Progenitor cell of endocrine pancreas (in vitro differentiated cells): ENCODE results near the gene CADM1. TPM values are rescaled to one million over a fixed set of nuclear protein-coding genes. Genes with fewer than 3 reads are reported as not detected.

Source experiments
- DNase-seq: peaks from one replicate; pipeline ENCODE4 v3.0.0; 2021; ENCODE audit warnings: low spot score; ENCODE audit not compliant: unreplicated experiment
- H3K27ac Mint-ChIP-seq: 2 replicates; pipeline ENCODE4 v1.8.0; 2021; ENCODE audit warnings: mild to moderate bottlenecking, moderate library complexity, mixed read lengths
- H3K27me3 Mint-ChIP-seq: 2 replicates; pipeline ENCODE4 v1.8.0; 2021; ENCODE audit warnings: mixed read lengths
- H3K36me3 Mint-ChIP-seq: 2 replicates; pipeline ENCODE4 v1.8.0; 2022; ENCODE audit warnings: mixed read lengths; ENCODE audit not compliant: insufficient read depth
- H3K4me1 Mint-ChIP-seq: 2 replicates; pipeline ENCODE4 v1.8.0; 2021; ENCODE audit warnings: low read depth, mixed read lengths
- H3K4me3 Mint-ChIP-seq: 2 replicates; pipeline ENCODE4 v1.8.0; 2021; ENCODE audit warnings: low read depth, mild to moderate bottlenecking, moderate library complexity, mixed read lengths
- H3K9me3 Mint-ChIP-seq: 2 replicates; pipeline ENCODE4 v1.8.0; 2021; ENCODE audit warnings: low read depth, mixed read lengths
- CTCF ChIP-seq: fragments of 200-600 bp; sonication (generic); IDR thresholded peaks from one replicate; pipeline ENCODE4 v1.5.0; 2021; ENCODE audit warnings: antibody characterized with exemption, mild to moderate bottlenecking; ENCODE audit not compliant: unreplicated experiment
- total RNA-seq: library from RNA; stranded (reverse); gene quantifications from 2 replicates; pipeline ENCODE4 v1.2.1, GENCODE V29; 2021

CADM1 gene
- total RNA-seq, 1 donor from 2014 or later, result 147 TPM

DNA sequence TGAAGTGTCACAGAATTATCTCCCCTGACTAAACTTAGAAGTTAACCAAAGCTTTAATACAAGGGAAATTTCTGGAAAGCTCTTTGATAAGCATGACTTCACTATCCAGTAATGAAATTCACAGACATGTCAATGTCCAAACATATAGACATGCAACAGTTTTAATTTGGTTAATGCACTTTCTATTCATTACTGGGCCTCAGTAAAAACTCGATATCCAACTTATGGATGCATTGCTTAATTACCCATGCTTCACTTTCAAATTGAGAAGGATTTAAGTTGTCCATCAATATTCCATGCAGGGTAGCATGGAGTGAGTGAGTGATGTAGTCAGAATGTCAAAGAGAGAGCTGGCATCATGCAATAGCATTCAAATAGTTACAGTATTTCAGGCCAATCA is 197.5 kb downstream of the CADM1 start:
- Mint-ChIP-seq H3K4me3 (no peak overlapping the region), H3K27me3 (no peaks in the 10 kb centered on the region), H3K4me1 (peaks cover 17% of the 10 kb centered on the region), H3K36me3 (no peaks in the 10 kb centered on the region), H3K9me3 (no peaks in the 10 kb centered on the region), H3K27ac (no peak overlapping the region)
- no peak for DNase-seq
- TF ChIP-seq CTCF, result no peak

DNA sequence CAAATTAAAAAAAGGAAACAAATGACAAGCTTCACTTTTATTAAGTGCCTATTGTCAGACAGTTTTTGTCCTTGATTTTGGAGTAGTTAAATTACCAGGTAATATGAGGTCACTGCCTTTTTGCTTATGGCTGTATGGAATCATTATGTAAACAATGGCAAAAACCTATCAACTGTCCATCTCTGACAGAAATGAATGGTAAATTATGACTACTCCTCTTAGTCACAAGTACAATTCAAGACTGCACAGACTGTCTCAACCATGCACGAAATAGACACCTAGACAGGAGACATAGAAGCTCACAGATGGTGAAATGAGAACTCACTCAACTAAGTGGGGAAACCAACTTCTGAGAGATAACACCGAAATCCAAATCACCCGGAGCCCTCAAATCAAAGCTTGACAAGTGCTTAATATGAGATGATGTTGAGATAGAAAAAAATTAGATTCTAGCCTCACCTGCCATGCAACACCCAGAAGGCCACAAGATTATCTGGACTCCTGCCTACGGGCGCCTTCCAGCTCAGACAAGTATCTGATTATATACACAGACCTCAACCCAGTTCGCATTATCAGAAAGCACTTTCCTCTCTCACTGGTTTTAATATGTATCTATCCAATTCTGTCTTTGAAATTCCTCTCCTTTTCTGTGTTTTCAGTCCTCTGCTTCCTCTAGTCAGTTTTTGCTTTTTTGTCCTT is 199.3 kb downstream of the CADM1 start:
- Mint-ChIP-seq H3K9me3 (no peaks in the 10 kb centered on the region), H3K27me3 (no peaks in the 10 kb centered on the region), H3K4me1 (peaks cover 11% of the 10 kb centered on the region), H3K4me3 (no peak overlapping the region), H3K27ac (peak overlapping the region; percentile 0), H3K36me3 (no peaks in the 10 kb centered on the region)
- TF ChIP-seq CTCF, result no peak
- DNase-seq, result no peak

DNA sequence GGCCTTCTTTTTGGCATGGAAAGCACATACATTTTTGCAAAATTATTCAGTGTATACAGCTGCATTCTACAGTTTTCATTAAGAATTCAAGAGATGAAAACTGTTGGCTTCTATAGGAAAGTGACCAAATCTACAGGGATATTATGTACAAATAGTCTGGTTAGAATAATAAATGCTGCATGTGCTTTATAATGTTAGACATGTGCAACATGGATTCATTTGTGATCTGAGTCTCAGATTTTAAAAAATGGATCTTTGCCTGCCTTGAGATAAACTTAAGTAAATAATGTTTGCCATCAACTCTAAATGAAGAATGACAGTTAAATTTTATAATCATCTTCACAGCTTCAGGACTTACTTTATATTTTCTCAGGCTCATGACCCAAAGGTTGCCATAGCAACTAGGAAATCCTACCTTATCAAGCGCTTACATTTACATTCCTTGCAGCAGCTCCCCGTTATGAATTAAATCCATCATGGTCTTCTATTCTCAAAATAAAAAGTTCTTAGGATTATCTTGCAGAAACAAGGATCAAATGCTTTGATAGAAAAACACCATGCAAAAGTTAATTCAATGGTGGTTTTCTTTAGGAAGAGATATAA is 200.2 kb downstream of the CADM1 start:
- no peaks in the 10 kb centered on the region for H3K27me3 Mint-ChIP-seq
- no peaks in the 10 kb centered on the region for H3K36me3 Mint-ChIP-seq
- H3K27ac Mint-ChIP-seq, result no peak overlapping the region
- H3K4me1 Mint-ChIP-seq, result peaks cover 11% of the 10 kb centered on the region
- DNase-seq, result no peak
- no peak overlapping the region for H3K4me3 Mint-ChIP-seq
- H3K9me3 Mint-ChIP-seq, result no peaks in the 10 kb centered on the region
- TF ChIP-seq CTCF, result no peak

- Mint-ChIP-seq H3K4me3 (no peak overlapping the region), H3K36me3 (no peaks in the 10 kb centered on the region), H3K27ac (peak overlapping the region; percentile 33), H3K27me3 (no peaks in the 10 kb centered on the region), H3K9me3 (no peaks in the 10 kb centered on the region), H3K4me1 (peaks cover 11% of the 10 kb centered on the region)
- no peak for TF ChIP-seq CTCF
- no peak for DNase-seq
Observed at GRCh38 chr11:115302946-115303703, 201.1 kb downstream of the CADM1 start.

DNA sequence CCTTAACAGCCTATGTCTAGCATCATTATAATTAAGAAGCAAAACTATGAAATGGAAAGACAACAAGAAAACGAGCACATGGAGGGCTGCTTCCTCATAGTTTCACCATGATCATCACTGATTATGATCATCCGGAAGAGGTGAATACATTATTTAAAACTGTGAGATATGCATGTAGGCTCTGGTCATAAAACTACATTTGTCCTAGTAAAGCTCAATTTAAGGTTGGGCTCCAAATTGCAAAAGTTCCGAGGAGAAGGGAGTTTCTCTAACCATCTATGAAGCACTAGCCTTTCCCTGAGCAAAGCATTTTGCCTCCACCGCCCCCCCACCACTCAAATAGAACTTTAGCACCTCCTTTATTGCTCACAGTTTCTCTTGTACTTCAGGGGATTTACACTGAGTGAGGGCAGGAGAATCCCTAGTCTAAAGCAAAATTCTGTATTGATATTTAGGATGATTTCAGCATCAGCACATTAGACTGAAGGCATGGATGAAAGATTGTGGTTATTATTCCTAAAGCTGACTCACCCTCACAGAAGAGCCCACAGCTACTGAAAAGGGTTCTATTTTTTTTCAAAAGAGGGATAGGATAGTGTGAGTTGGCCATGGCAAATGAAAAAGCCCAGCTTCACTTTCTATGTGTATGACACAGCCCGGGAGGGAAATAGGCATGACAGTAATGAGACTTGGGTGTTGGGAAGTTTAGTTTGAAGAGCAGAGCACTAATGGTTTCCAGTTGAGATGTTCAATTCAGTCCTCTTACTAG is 203.4 kb downstream of the CADM1 start:
- Mint-ChIP-seq H3K4me3 (no peak overlapping the region), H3K4me1 (peaks cover 11% of the 10 kb centered on the region), H3K27me3 (no peaks in the 10 kb centered on the region), H3K36me3 (no peaks in the 10 kb centered on the region), H3K9me3 (no peaks in the 10 kb centered on the region), H3K27ac (no peak overlapping the region)
- TF ChIP-seq CTCF, result no peak
- DNase-seq, result no peak
